Esophagus muscularis mucosa (tissue), 4 donors: ENCODE results near the gene EIF3F.

Source experiments
- CTCF ChIP-seq, 3 experiments: fragments of 200-600 bp in 2 of 3; fragments of 450-650 bp in 1 of 3; sonication (generic) in 2 of 3; IDR thresholded peaks; one replicate each; pipeline ENCODE4 v1.5.1; 2017 to 2019; ENCODE audit warnings: antibody characterized with exemption in 3 of 3, mild to moderate bottlenecking in 2 of 3, moderate library complexity in 1 of 3
- EP300 ChIP-seq: sonication (generic); formaldehyde crosslinking; IDR thresholded peaks from one replicate; pipeline ENCODE4 v1.6.1; 2017; ENCODE audit warnings: antibody characterized with exemption
- POLR2A ChIP-seq: fragments of 450-650 bp; IDR thresholded peaks from one replicate; pipeline ENCODE4 v1.6.1; 2017; ENCODE audit warnings: antibody characterized with exemption, moderate library complexity, mild to moderate bottlenecking, low read depth

GRCh38 chr11:7973011-7973410, 14.1 kb upstream of the EIF3F start:
- no peak for TF ChIP-seq CTCF (IDR thresholded peaks at IDR 0.05)
- TF ChIP-seq POLR2A = no peak
- no peak for TF ChIP-seq EP300
